Measurements from ENCODE around the gene NPIPB6. TPM values are rescaled to one million over a fixed set of nuclear protein-coding genes. Genes with fewer than 3 reads are reported as not detected.
"Not testable (repeated sequence)": the region's sequence is repeated elsewhere in the genome, so short reads cannot be mapped to it uniquely, and the experiment has no call there.

The NPIPB6 gene
- total and polyA plus RNA-seq, 4 donors: 0.42 to 0.75 TPM; not detected in 2

GRCh38 chr16:28367926-28368325, 4.6 kb upstream of the NPIPB6 start:
- H3K9me3 ChIP-seq (ENCODE audit: control insufficient read depth in 4 of 4, low read length in 3 of 4); H3K27ac ChIP-seq (ENCODE audit: low read depth in 1 of 2, low read length in 2 of 2); H3K36me3 ChIP-seq (ENCODE audit: control insufficient read depth in 4 of 4, insufficient read depth in 3 of 4, low read depth in 1 of 4, low read length in 3 of 4); H3K27me3 ChIP-seq (ENCODE audit: control insufficient read depth in 4 of 4, insufficient read depth in 4 of 4, low read length in 3 of 4); H3K4me1 ChIP-seq (ENCODE audit: control insufficient read depth in 4 of 4, insufficient read depth in 4 of 4, low read length in 3 of 4); H3K9ac ChIP-seq (ENCODE audit: low read depth in 1 of 2, low read length in 2 of 2); DNase-seq (ENCODE audit: low spot score); H3K4me3 ChIP-seq (ENCODE audit: low read depth in 1 of 3, low read length in 3 of 3): not testable (repeated sequence)
- WGBS: 27% methylated on average over 25 of the region's 32 CpGs

DNA sequence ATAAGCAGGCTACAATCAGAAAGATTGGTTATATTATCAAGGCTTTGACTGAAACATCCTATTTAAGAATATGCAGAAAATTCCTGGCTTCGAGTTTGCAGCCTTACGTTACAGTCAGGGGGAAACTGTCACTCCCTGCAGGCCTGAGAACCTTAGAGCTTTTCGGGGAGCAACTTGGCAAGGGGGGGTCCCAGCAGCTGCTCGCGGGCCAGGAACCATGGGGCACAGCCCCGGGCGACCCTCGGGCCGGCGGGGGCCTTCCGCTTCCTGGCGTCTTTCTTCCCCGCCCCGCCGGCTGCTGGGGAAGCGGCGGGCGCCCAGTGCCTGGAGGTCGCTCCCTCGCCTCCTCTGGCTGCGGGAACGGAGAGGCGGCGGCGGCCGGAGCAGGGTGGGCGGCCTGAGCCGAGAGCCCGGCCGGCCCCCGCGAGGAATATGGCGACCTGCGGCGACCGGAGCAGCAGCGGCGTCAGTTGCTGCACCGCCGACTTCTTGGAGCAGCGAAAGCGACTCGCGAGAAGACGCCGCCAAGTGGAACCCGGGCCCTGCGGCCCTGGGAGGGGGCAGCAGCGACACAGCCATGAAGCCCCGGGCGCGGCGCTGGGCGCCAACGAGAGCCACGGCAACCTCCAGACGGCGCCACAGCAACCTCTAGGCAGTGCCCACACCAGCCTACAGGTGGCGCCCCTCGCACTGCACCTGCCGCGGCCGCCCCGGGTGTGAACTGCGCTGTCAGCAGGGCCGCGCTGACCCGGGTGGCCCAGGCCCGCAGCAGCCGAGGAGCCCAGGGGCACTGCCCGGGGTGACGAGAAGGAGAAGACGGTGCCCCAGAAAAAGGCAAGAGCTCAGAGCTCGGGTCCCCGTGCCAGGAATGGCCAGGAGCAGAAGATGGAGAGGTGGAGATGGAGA, 1.2 kb upstream of the NPIPB6 start:
- not testable (repeated sequence) for H3K9ac ChIP-seq (ENCODE audit: low read depth in 1 of 2, low read length in 2 of 2); H3K27ac ChIP-seq (ENCODE audit: low read depth in 1 of 2, low read length in 2 of 2); H3K36me3 ChIP-seq (ENCODE audit: control insufficient read depth in 4 of 4, insufficient read depth in 3 of 4, low read depth in 1 of 4, low read length in 3 of 4); H3K4me3 ChIP-seq (ENCODE audit: low read depth in 1 of 3, low read length in 3 of 3); DNase-seq (ENCODE audit: low spot score); H3K4me1 ChIP-seq (ENCODE audit: control insufficient read depth in 4 of 4, insufficient read depth in 4 of 4, low read length in 3 of 4); H3K27me3 ChIP-seq (ENCODE audit: control insufficient read depth in 4 of 4, insufficient read depth in 4 of 4, low read length in 3 of 4); H3K9me3 ChIP-seq (ENCODE audit: control insufficient read depth in 4 of 4, low read length in 3 of 4)
- 1% methylated on average over 16 of the region's 75 CpGs for WGBS

DNA sequence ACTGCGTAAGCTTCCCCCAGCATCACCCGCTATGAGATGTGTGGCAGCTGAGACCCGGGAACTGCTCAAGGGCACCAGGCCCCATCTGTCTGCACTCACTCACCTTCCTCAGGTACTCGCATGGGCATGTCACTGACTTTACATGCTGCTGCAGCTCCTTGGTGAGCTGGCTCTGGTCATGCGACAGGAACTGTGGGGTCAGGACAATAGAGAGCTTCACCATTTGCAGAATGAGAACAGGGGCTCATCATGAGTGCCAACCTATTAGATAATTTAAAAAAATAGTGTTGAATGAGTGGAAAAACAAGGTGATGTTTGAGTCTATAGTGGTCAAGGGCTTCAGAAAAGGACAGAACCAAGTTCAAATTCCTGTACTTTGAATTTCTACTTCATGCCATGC, 708 bp downstream of the NPIPB6 start:
- not testable (repeated sequence) for H3K36me3 ChIP-seq (ENCODE audit: control insufficient read depth in 4 of 4, insufficient read depth in 3 of 4, low read depth in 1 of 4, low read length in 3 of 4); H3K4me3 ChIP-seq (ENCODE audit: low read depth in 1 of 3, low read length in 3 of 3); H3K9ac ChIP-seq (ENCODE audit: low read depth in 1 of 2, low read length in 2 of 2); H3K27me3 ChIP-seq (ENCODE audit: control insufficient read depth in 4 of 4, insufficient read depth in 4 of 4, low read length in 3 of 4); H3K9me3 ChIP-seq (ENCODE audit: control insufficient read depth in 4 of 4, low read length in 3 of 4); DNase-seq (ENCODE audit: low spot score); H3K27ac ChIP-seq (ENCODE audit: low read depth in 1 of 2, low read length in 2 of 2); H3K4me1 ChIP-seq (ENCODE audit: control insufficient read depth in 4 of 4, insufficient read depth in 4 of 4, low read length in 3 of 4)
- WGBS: 100% methylated on average over 2 of the region's 5 CpGs

GRCh38 chr16:28338230-28338629, 25.1 kb downstream of the NPIPB6 start:
- H3K36me3 ChIP-seq (ENCODE audit: control insufficient read depth in 4 of 4, insufficient read depth in 3 of 4, low read depth in 1 of 4, low read length in 3 of 4); H3K9me3 ChIP-seq (ENCODE audit: control insufficient read depth in 4 of 4, low read length in 3 of 4); H3K4me3 ChIP-seq (ENCODE audit: low read depth in 1 of 3, low read length in 3 of 3); H3K27me3 ChIP-seq (ENCODE audit: control insufficient read depth in 4 of 4, insufficient read depth in 4 of 4, low read length in 3 of 4); H3K9ac ChIP-seq (ENCODE audit: low read depth in 1 of 2, low read length in 2 of 2); H3K4me1 ChIP-seq (ENCODE audit: control insufficient read depth in 4 of 4, insufficient read depth in 4 of 4, low read length in 3 of 4); H3K27ac ChIP-seq (ENCODE audit: low read depth in 1 of 2, low read length in 2 of 2); DNase-seq (ENCODE audit: low spot score): not testable (repeated sequence)
- WGBS: 86% methylated on average over 5 of the region's 6 CpGs

GRCh38 chr16:28336940-28337710, 26.2 kb downstream of the NPIPB6 start:
- H3K9me3 ChIP-seq (ENCODE audit: control insufficient read depth in 4 of 4, low read length in 3 of 4); H3K4me3 ChIP-seq (ENCODE audit: low read depth in 1 of 3, low read length in 3 of 3); H3K9ac ChIP-seq (ENCODE audit: low read depth in 1 of 2, low read length in 2 of 2); DNase-seq (ENCODE audit: low spot score); H3K4me1 ChIP-seq (ENCODE audit: control insufficient read depth in 4 of 4, insufficient read depth in 4 of 4, low read length in 3 of 4); H3K27me3 ChIP-seq (ENCODE audit: control insufficient read depth in 4 of 4, insufficient read depth in 4 of 4, low read length in 3 of 4); H3K36me3 ChIP-seq (ENCODE audit: control insufficient read depth in 4 of 4, insufficient read depth in 3 of 4, low read depth in 1 of 4, low read length in 3 of 4); H3K27ac ChIP-seq (ENCODE audit: low read depth in 1 of 2, low read length in 2 of 2): not testable (repeated sequence)
- 76% methylated on average over 5 of the region's 5 CpGs for WGBS

DNA sequence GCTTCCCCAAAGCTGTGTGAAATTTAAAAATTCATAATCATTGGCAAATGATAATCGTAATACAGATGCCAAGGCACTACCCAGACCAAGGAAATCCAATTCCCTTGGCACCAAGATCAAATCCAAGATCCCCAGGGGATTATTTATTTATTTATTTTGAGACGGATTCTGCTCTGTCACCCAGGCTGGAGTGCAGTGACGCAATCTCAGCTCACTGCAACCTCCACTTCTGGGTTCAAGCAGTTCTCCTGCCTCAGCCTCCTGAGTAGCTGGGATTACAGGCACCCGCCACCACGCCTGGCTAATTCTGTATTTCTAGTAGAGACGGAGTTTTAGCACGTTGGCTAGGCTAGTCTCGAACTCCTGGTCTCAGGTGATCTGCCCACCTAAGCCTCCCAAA, 27.6 kb downstream of the NPIPB6 start:
- not testable (repeated sequence) for DNase-seq (ENCODE audit: low spot score)

DNA sequence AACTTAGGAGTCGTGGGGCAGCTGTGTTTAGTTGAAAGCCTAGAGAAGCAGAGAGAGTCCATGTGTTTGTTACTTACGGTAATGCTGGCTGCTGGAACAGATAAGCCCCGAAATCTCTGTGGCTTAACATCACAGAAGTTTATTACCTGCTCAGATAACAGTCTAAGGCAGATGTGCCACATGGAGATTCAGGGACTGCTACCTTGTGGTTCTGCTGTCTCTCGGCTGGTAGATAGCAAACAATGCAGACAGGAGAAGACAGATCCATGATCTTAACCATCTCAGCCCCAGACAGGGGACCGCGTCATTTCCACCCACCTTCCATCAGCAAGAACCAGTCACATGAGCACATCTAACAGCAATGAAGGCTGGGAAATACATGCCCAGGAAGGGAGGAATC, 30.7 kb downstream of the NPIPB6 start:
- H3K36me3 ChIP-seq (ENCODE audit: control insufficient read depth in 4 of 4, insufficient read depth in 3 of 4, low read depth in 1 of 4, low read length in 3 of 4); H3K4me1 ChIP-seq (ENCODE audit: control insufficient read depth in 4 of 4, insufficient read depth in 4 of 4, low read length in 3 of 4); H3K4me3 ChIP-seq (ENCODE audit: low read depth in 1 of 3, low read length in 3 of 3); H3K9ac ChIP-seq (ENCODE audit: low read depth in 1 of 2, low read length in 2 of 2); H3K27me3 ChIP-seq (ENCODE audit: control insufficient read depth in 4 of 4, insufficient read depth in 4 of 4, low read length in 3 of 4); DNase-seq (ENCODE audit: low spot score); H3K27ac ChIP-seq (ENCODE audit: low read depth in 1 of 2, low read length in 2 of 2); H3K9me3 ChIP-seq (ENCODE audit: control insufficient read depth in 4 of 4, low read length in 3 of 4): not testable (repeated sequence)
- WGBS: 78% methylated on average over 6 of the region's 6 CpGs

More for the DNA sequence above, 27.6 kb downstream of the NPIPB6 start:
- not testable (repeated sequence) for H3K27ac ChIP-seq (ENCODE audit: low read depth in 1 of 2, low read length in 2 of 2); H3K4me1 ChIP-seq (ENCODE audit: control insufficient read depth in 4 of 4, insufficient read depth in 4 of 4, low read length in 3 of 4); H3K27me3 ChIP-seq (ENCODE audit: control insufficient read depth in 4 of 4, insufficient read depth in 4 of 4, low read length in 3 of 4); H3K4me3 ChIP-seq (ENCODE audit: low read depth in 1 of 3, low read length in 3 of 3); H3K36me3 ChIP-seq (ENCODE audit: control insufficient read depth in 4 of 4, insufficient read depth in 3 of 4, low read depth in 1 of 4, low read length in 3 of 4); H3K9ac ChIP-seq (ENCODE audit: low read depth in 1 of 2, low read length in 2 of 2); H3K9me3 ChIP-seq (ENCODE audit: control insufficient read depth in 4 of 4, low read length in 3 of 4)
- WGBS: 85% methylated on average over 8 of the region's 8 CpGs

GRCh38 chr16:28330981-28331380, 32.3 kb downstream of the NPIPB6 start:
- H3K9me3 ChIP-seq (ENCODE audit: control insufficient read depth in 4 of 4, low read length in 3 of 4); H3K36me3 ChIP-seq (ENCODE audit: control insufficient read depth in 4 of 4, insufficient read depth in 3 of 4, low read depth in 1 of 4, low read length in 3 of 4); H3K27me3 ChIP-seq (ENCODE audit: control insufficient read depth in 4 of 4, insufficient read depth in 4 of 4, low read length in 3 of 4); H3K4me1 ChIP-seq (ENCODE audit: control insufficient read depth in 4 of 4, insufficient read depth in 4 of 4, low read length in 3 of 4); H3K27ac ChIP-seq (ENCODE audit: low read depth in 1 of 2, low read length in 2 of 2); H3K4me3 ChIP-seq (ENCODE audit: low read depth in 1 of 3, low read length in 3 of 3); H3K9ac ChIP-seq (ENCODE audit: low read depth in 1 of 2, low read length in 2 of 2); DNase-seq (ENCODE audit: low spot score): not testable (repeated sequence)
- WGBS: 60% methylated on average over 2 of the region's 2 CpGs

Data from liver (tissue), 9 donors.